Measurements from ENCODE around the gene OVCH2. TPM values are rescaled to one million over a fixed set of nuclear protein-coding genes. Genes with fewer than 3 reads are reported as not detected.

The OVCH2 gene
- total RNA-seq, 1 donor from 2014 or later, result not detected

- intact Hi-C loops (cut with DNase I), result no loop called here
- ATAC-seq (ENCODE audit: poor library complexity) (no peak), DNase-seq (no peak)
Measured at GRCh38 chr11:7651140-7651551, 55.1 kb downstream of the OVCH2 start.

DNA sequence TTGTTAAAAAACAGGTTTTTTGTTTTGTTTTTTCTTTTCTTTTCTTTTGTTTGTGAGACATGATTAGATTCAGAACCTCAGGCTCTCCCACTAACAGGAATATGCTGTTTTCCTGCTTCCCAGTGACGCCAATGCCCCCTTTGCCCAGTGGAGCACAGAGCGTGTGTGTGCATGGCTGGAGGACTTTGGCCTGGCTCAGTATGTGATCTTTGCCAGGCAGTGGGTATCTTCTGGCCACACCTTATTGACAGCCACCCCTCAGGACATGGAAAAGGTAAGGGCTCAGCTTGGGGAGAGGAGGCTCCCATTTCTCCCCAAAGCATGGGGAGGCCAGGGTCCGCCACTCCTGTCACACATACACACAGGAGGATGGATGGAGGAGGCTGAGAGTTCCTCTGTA is 58.0 kb downstream of the OVCH2 start:
- intact Hi-C loops (cut with DNase I), result no loop called here
- DNase-seq (no peak), ATAC-seq (ENCODE audit: poor library complexity) (no peak)

DNA sequence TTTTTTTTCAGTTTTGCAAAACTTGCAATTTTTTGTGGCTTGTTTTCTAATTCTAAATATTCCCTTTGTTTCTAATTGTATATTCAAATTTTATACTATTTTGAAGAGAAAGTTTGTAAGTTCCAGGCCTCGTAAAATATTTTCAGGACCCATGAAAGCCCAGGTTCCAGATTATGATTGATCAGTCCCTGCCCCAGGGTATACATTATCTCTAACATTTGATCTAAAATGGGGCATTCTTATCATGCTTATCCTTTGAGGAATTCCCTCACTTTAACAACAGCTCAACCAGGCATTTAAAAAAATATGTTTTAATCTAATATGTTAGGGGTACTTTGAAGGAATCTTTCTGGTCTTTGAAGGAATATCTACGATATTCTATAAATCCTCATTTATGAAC is 59.4 kb downstream of the OVCH2 start:
- ATAC-seq (ENCODE audit: poor library complexity) (no peak), DNase-seq (no peak)
- intact Hi-C loops (cut with DNase I), result no loop called here

DNA sequence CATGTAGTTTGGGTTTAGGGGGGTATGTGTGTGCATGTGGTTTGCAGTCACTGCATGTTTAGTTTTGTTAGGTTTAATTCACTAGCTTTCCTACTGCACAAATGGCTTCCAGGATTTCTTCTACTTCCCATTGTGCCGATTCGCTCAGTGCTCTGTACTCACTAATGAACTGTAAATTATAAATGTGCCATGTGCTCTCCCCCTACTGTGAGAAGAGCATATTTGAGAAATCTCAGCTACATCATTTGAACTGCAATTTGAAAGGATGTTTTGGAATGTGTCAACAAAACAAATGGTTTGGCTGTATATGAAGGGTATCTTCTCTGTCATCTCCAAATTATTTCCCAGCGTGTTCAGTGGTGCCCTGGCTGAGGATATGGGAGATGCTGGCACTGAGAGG is 61.1 kb downstream of the OVCH2 start:
- DNase-seq (no peak), ATAC-seq (ENCODE audit: poor library complexity) (no peak)
- intact Hi-C loops (cut with DNase I), result no loop called here

- intact Hi-C loops (cut with DNase I), result no loop called here
- ATAC-seq (ENCODE audit: poor library complexity), result no peak
- DNase-seq, result no peak
Measured at GRCh38 chr11:7643314-7643713, 63.0 kb downstream of the OVCH2 start.

DNA sequence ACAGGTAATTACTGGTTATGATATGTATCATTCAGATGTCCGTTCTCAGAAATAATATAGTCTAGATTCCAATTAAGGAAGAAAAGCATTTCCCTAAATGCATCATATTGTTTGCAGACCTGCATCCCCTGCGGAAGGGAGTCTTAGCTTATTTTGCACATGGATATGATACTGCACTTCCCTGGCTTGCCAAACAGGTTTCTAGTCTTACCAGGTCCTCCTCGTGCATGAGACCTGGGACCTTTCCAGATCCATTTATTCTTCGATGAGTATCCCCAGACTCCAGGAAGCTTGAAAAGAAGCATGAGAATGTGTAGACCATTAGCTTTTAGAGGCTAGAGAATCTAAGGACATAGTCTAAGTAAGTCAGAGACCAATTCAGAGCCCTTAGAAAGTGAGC is 63.5 kb downstream of the OVCH2 start:
- intact Hi-C loops (cut with DNase I), result no loop called here
- ATAC-seq (ENCODE audit: poor library complexity), result no peak
- DNase-seq, result no peak

- no peak for DNase-seq
Measured at GRCh38 chr11:7640816-7641215, 65.5 kb downstream of the OVCH2 start.

DNA sequence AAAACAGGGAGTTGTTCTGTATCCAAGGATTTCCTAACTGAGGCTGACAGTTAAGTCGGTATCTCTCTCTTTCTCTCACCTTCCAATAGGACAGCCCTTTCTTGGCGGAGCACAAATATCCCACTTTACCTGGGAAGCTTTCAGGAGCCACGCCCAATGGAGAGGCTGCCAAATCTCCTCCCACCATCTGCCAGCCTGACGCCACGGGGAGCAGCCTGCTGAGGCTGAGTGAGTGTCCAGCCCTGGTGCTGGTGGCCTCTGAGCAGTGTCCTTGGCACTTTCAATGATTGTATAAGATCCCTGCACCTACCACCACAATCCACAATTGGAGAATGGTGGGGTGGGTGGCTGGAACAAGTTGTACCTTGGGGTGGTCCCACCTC is 66.6 kb downstream of the OVCH2 start:
- ATAC-seq (ENCODE audit: poor library complexity) (no peak), DNase-seq (no peak)
- intact Hi-C loops (cut with DNase I), result no loop called here

More at GRCh38 chr11:7640816-7641215, 65.5 kb downstream of the OVCH2 start:
- ATAC-seq (ENCODE audit: poor library complexity), result no peak
- intact Hi-C loops (cut with DNase I), result no loop called here

Other genes starting within 250 kb of the OVCH2 start
- 6.5 TPM for gene OLFML1, start 221.0 kb downstream of the OVCH2 start, total RNA-seq
- 26.5 TPM for gene PPFIBP2, start 192.5 kb downstream of the OVCH2 start, total RNA-seq
- gene CYB5R2, start 33.0 kb downstream of the OVCH2 start, total RNA-seq, result 1.0 TPM
- not detected for gene OR5P2, start 90.5 kb upstream of the OVCH2 start, total RNA-seq
- gene OR5P3, start 124.4 kb upstream of the OVCH2 start, total RNA-seq, result not detected
- not detected for gene OR10A6, start 224.8 kb upstream of the OVCH2 start, total RNA-seq
- gene OR10A3, start 235.2 kb upstream of the OVCH2 start, total RNA-seq, result not detected